NCI-H510A treated with DMSO at 0.1 percent for 48 hours (cell line): ENCODE results near the gene SCN1B.
A peak's percentile ranks its signal among the peaks of the same experiment; 100 is the strongest.
"Not testable (repeated sequence)": the region's sequence is repeated elsewhere in the genome, so short reads cannot be mapped to it uniquely, and the experiment has no call there.

ENCODE experiments used
- DNase-seq: peaks from one replicate; lab custom pipeline; 2025; lab: John Stamatoyannopoulos, UW

SCN1B gene

GRCh38 chr19:35030257-35031071 lies at the start of gene SCN1B:
TSS of gene SCN1B (plus strand) at chr19:35030470. CDS start at chr19:35030821, 351 bp downstream.
- no peak for DNase-seq

DNA sequence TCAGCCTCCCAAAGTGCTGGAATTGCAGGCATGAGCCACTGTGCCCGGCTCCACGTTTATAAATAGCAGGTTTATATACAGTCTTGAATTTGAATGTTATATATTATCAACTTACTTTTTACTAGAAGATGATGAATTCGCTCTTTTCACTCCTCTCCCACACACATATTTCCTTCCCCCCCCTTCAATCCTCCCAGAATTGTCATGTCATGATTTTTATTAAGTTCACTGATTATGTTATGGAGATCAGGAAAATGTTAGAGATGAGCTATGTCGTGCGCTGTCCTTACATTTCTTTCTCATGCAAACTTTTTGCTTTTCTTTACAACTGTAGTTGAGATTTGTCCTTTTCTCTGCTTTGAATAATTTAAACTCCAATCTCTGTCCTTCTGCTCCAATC lies 48.0 kb upstream of the SCN1B start:
- no peak for DNase-seq

GRCh38 chr19:34983786-34984185 lies 46.5 kb upstream of the SCN1B start:
- no peak for DNase-seq

- DNase-seq, result no peak
These were observed 46.0 kb upstream of the SCN1B start for GRCh38 chr19:34984287-34984686.

DNA sequence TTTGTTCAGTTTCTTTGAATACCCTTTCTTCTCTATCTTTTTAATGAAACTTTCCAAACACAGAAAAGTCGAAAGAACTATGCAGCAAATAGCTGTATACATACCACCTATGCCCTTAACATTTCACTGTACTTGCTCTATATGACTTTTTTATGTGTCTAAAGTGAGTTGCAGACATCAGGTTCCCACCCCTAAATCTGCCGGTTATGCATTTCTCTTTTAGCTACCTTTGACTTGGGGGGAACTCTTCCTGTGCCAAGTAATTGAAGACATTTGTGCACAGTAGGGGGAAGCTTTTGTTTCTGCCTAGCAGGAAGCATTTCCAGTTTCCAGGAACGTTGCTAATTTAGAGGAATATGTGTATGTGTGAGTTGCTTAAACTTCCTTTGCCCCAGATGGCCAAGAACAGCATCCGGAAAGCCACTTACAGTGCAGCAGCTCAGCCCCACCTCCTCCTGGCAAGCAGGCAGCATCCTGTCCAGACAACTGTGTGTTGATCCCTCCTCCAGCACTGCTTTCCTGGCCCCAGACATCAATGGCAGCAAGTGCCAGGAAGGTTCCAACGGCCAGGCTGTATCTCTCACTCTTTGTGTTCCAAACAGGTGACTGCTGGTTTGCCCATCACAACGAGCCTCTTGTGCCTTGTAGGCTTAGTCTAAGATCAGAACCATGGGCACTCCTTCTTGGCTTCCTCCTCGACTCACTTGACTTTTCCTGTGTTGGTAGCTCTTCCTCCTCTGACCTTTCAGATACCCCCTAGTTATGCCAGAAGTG lies 44.8 kb upstream of the SCN1B start:
- no peak for DNase-seq

- DNase-seq, result no peak
These were observed 42.2 kb upstream of the SCN1B start for GRCh38 chr19:34988119-34988518.

DNA sequence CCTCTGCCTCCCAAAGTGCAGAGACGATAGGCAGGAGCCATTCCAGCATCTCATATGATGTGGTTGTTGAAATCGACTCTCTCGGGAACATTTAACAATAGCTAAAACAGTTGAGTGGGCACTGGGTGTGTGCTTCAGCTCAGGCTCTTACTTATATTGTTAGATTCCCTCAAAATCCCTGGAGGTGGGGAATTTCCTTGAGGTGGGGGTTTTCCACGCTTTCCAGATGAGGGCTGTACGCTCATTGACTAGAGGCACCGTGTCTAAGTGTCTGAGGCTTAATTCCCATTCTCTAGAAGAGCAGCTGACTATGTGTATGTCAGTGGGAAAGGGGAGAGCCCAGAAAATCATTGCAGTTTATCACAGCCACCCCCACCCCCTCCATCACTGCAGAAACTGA lies 41.0 kb upstream of the SCN1B start:
- no peak for DNase-seq

GRCh38 chr19:34990578-34991192 lies 39.6 kb upstream of the SCN1B start:
- DNase-seq, result no peak

DNA sequence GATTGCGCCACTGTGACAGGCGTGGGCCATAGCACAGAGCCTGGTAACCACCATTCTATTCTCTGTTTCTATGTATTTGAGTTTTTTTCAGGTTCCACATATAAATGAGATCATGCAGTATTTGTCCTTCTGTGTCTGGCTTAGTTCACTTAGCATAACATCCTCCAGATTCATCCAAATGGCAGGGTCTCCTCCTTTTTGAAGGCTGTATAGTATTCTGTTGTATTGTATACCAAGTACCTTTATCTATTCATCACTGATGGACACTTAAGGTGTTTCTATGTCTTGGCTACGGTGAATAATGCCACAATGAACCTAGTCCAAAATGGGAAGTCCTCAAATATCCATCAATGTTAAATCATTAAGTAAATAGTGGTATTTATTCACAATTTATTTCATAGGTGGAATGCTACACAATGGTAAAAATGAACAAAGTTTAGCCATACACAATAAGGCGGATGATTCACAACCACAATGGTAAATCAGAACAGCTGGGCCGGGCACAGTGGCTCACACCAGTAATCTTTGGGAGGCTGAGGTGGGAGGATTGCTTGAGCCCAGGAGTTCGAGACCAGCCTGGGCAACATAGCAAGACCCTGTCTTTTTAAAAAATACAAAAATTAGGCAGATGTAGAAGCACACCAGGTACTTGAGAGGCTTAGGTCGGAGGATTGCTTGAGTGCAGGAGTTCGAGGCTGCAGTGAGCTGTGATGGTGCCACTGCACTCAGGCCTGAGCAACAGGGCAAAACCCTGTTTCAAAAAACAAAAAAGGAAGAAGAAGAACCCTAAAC lies 38.5 kb upstream of the SCN1B start:
- DNase-seq, result no peak

GRCh38 chr19:34992582-34992981 lies 37.7 kb upstream of the SCN1B start:
- not testable (repeated sequence) for DNase-seq

DNA sequence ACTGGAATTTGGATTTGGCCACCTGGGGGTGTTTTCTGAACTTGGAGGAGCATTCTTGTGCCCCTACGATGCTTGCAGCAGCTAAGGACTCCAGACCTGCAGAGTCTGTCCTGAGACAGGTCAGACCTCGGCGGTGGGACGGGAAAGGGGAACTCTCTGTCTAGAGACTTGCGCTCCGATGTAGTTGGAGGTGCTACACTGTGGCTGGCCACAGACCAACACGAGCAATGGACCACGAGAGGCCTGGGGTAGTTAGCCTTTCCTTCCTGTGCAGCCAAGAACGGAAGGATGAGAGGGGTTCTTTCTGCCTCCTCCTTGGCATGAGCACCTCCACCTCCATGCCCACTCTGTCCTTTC lies 36.0 kb upstream of the SCN1B start:
- DNase-seq, result no peak

- DNase-seq, result no peak
These were observed 35.4 kb upstream of the SCN1B start for GRCh38 chr19:34994643-34995541.

- DNase-seq, result no peak
These were observed 34.7 kb upstream of the SCN1B start for GRCh38 chr19:34995551-34995950.

DNA sequence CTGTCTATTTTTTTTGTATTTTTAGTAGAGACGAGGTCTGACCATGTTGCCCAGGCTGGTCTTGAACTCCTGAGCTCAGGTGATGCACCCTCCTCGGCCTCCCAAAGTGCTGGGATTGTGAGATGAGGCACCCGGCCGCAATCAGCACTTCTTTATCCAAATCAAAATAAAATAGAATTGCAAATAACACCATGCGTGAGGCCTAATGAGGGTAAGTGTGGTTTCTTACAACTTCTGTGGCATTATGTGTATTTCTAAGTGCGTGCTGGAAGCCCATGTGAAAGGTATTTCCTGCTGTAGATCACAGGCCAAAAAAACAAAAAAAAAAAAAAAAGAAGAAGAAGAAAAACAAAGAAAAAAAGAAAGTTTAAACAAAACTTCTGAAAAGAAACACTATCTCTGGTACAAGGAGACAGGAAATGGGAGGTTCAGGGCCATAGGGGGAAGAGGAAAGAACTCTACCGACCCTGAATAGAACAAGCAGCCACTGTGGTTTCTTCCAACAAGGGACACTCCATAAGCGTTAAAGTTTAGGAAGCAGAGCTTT lies 33.1 kb upstream of the SCN1B start:
- no peak for DNase-seq

- DNase-seq, result not testable (repeated sequence)
These were observed 32.0 kb upstream of the SCN1B start for GRCh38 chr19:34998224-34998623.

- no peak for DNase-seq
These were observed 31.3 kb upstream of the SCN1B start for GRCh38 chr19:34998777-34999497.

DNA sequence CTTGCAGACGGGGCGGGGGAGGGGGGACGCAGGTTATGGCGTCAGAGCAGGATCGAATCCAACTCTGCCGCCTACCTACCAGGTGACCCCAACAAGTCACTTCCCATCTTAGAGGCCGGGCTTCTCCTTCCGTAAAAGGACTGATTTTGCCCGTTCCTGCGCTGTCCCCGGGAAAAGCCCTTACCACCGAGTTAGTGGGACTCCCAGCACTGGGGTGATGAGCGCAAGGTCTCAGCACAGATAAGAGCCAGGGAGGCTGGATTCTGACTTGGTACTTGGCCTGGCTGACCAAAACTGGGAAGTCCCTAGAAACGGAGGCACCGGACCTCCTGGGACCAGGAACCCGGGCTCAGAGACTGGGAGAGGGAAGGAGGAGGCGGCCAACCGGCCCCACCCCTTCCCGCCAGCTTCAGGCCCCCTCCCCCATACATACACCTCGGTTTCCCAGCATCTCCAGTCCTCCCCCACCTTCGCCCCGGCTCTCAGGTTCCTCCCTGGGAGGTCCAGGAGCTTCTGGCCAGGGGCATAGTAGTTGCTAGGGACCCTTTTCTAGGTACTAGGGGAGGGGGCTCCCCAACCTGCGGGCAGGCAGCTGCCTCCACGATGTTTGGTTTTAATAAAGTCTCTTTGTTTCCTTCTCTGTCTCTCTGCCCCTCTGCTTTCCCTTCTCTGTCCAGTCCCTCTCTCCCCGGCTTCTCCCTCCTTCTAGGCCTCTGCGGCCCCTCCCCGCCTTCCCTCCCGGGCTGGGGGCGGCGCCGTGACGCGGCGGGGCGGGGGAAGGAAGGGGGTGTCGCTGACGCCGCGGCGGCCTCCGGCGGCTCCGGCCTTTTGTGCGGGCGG lies 30.6 kb upstream of the SCN1B start, which contains the start of gene GRAMD1A:
GRAMD1A (plus strand) TSS at position 826 of the 840 bp plus-strand sequence. CDS start 156 bp downstream, outside the sequence.
- peak; percentile 91 for DNase-seq

DNA sequence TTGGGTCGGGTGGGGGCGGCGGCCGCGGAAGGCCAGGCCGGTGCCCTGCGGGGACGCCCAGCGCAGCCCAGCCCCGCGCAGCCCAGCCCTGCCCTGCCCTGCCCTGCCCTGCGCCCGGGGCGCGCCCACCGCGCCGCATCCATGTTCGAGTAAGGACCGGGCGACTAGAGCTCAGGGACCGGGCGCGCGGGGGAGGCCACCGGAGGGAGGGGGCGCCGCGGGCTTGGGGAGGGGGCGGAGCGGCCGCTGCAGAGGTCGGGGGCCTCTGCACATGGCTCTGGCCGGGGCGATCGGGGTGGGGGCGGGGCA lies 30.0 kb upstream of the SCN1B start:
- DNase-seq, result no peak
